WTC11 (cell line): ENCODE measurements around the gene P2RX4. TPM values are rescaled to one million over a fixed set of nuclear protein-coding genes. Genes with fewer than 3 reads are reported as not detected.

Source experiments
- ATAC-seq: fragments of 200-7000 bp; cut with Tn5 transposase; 2 replicates; pipeline ENCODE4 v1.10.0; 2021; ENCODE audit warnings: mild to moderate bottlenecking, moderate library complexity
- CTCF ChIA-PET: fragments of 300-600 bp; sonication (Branson Sonifier 250); formaldehyde crosslinking; loops from one replicate; lab custom pipeline; 2021; ENCODE audit warnings: antibody characterized with exemption; lab: Charles Lee
- POLR2A ChIA-PET: fragments of 350-600 bp; sonication (Branson Sonifier 250); formaldehyde crosslinking; loops from one replicate; lab custom pipeline; 2021; ENCODE audit warnings: antibody characterized with exemption; lab: Charles Lee
- DNase-seq: peaks from one replicate; pipeline ENCODE4 v3.0.0; 2021; ENCODE audit warnings: low spot score
- H3K27ac Mint-ChIP-seq: 2 replicates; pipeline ENCODE4 v1.8.0; 2021; ENCODE audit warnings: mixed read lengths
- H3K27me3 Mint-ChIP-seq: 2 replicates; pipeline ENCODE4 v1.8.0; 2021; ENCODE audit warnings: low read depth, mild to moderate bottlenecking, moderate library complexity, mixed read lengths
- H3K36me3 Mint-ChIP-seq: 2 replicates; pipeline ENCODE4 v1.8.0; 2021; ENCODE audit warnings: mixed read lengths
- H3K4me1 Mint-ChIP-seq: 2 replicates; pipeline ENCODE4 v1.8.0; 2022; ENCODE audit warnings: mixed read lengths
- H3K4me3 Mint-ChIP-seq: 2 replicates; pipeline ENCODE4 v1.8.0; 2021; ENCODE audit warnings: mild to moderate bottlenecking, moderate library complexity, mixed read lengths
- H3K9me3 Mint-ChIP-seq: 2 replicates; pipeline ENCODE4 v1.8.0; 2021; ENCODE audit warnings: mixed read lengths
- CREM ChIP-seq: sonication (generic); formaldehyde crosslinking; IDR thresholded peaks from 2 replicates; pipeline ENCODE4 v1.8.1; 2022; ENCODE audit warnings: mild to moderate bottlenecking, missing genetic modification reagents, moderate library complexity
- FOXK1 ChIP-seq: sonication (generic); formaldehyde crosslinking; IDR thresholded peaks from 2 replicates; pipeline ENCODE4 v1.8.0; 2022; ENCODE audit warnings: mild to moderate bottlenecking, moderate library complexity, missing genetic modification reagents
- GABPB1 ChIP-seq: sonication (generic); formaldehyde crosslinking; IDR thresholded peaks from 2 replicates; pipeline ENCODE4 v1.8.1; 2023; ENCODE audit warnings: mild to moderate bottlenecking, missing genetic modification reagents
- HMGA2 ChIP-seq: fragments of 250-450 bp; sonication (Bioruptor Pico); IDR thresholded peaks from 2 replicates; pipeline ENCODE4 v1.4.0; 2021; ENCODE audit warnings: mild to moderate bottlenecking, moderate library complexity
- KAT7 ChIP-seq: sonication (generic); formaldehyde crosslinking; IDR thresholded peaks from 2 replicates; pipeline ENCODE4 v1.8.1; 2023; ENCODE audit warnings: missing genetic modification reagents, mild to moderate bottlenecking, borderline replicate concordance
- MXD4 ChIP-seq: fragments of 250-450 bp; sonication (Bioruptor Pico); IDR thresholded peaks from 2 replicates; pipeline ENCODE4 v1.8.0; 2021; ENCODE audit warnings: mild to moderate bottlenecking, moderate library complexity, borderline replicate concordance
- ZNF396 ChIP-seq: fragments of 250-450 bp; sonication (Bioruptor Pico); IDR thresholded peaks from 2 replicates; pipeline ENCODE4 v1.8.0; 2021; ENCODE audit warnings: mild to moderate bottlenecking, moderate library complexity, borderline replicate concordance
- ZNF416 ChIP-seq: fragments of 250-450 bp; sonication (Bioruptor Pico); IDR thresholded peaks from 2 replicates; pipeline ENCODE4 v1.9.0; 2021; ENCODE audit warnings: mild to moderate bottlenecking, inconsistent platforms
- total RNA-seq: library from RNA; stranded (reverse); gene quantifications from 3 replicates; pipeline ENCODE4 v1.2.3, GENCODE V29; 2021
- TF ChIP-seq, protein P1 (sequence below): sonication (generic); formaldehyde crosslinking; IDR thresholded peaks from 2 replicates; pipeline ENCODE4 v1.8.1; 2022; ENCODE audit warnings: mild to moderate bottlenecking, moderate library complexity, missing genetic modification reagents
- TF ChIP-seq, protein P2 (sequence below): sonication (generic); formaldehyde crosslinking; IDR thresholded peaks from 2 replicates; pipeline ENCODE4 v1.8.0; 2022; ENCODE audit warnings: missing genetic modification reagents
- TF ChIP-seq, protein P3 (sequence below): sonication (generic); formaldehyde crosslinking; IDR thresholded peaks from 2 replicates; pipeline ENCODE4 v1.8.1; 2022; ENCODE audit warnings: low read depth, mild to moderate bottlenecking, moderate library complexity, missing genetic modification reagents, borderline replicate concordance
- TF ChIP-seq, protein P4 (sequence below): sonication (generic); formaldehyde crosslinking; IDR thresholded peaks from 2 replicates; pipeline ENCODE4 v1.8.1; 2023; ENCODE audit warnings: mild to moderate bottlenecking, moderate library complexity, missing genetic modification reagents
- TF ChIP-seq, protein P5 (sequence below): sonication (generic); formaldehyde crosslinking; IDR thresholded peaks from 2 replicates; pipeline ENCODE4 v1.8.0; 2023; ENCODE audit warnings: mild to moderate bottlenecking, missing genetic modification reagents
- TF ChIP-seq, protein P6 (sequence below): sonication (generic); formaldehyde crosslinking; IDR thresholded peaks from 2 replicates; pipeline ENCODE4 v1.8.1; 2023; ENCODE audit warnings: mild to moderate bottlenecking, missing genetic modification reagents, moderate library complexity

The P2RX4 gene
- total RNA-seq, 1 experiment from 2014 or later = 13.9 TPM

DNA sequence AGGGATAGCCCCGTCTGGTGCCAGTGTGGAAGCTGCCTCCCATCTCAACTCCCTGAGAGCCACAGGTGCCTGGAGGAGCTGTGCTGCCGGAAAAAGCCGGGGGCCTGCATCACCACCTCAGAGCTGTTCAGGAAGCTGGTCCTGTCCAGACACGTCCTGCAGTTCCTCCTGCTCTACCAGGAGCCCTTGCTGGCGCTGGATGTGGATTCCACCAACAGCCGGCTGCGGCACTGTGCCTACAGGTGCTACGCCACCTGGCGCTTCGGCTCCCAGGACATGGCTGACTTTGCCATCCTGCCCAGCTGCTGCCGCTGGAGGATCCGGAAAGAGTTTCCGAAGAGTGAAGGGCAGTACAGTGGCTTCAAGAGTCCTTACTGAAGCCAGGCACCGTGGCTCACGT, 25.5 kb upstream of the P2RX4 start:
- POLR2A ChIA-PET = no interaction called here
- H3K4me3 Mint-ChIP-seq = no peak overlapping the region
- peak; percentile 81 for ATAC-seq
- peaks cover 4% of the 10 kb centered on the region; the same call in 1 of the 2 replicates for H3K9me3 Mint-ChIP-seq
- no peaks in the 10 kb centered on the region for H3K27me3 Mint-ChIP-seq
- no peak for TF ChIP-seq GABPB1 (CRISPR knock-in tag)
- no peak for TF ChIP-seq FOXK1 (CRISPR knock-in tag)
- TF ChIP-seq, protein P1, sequence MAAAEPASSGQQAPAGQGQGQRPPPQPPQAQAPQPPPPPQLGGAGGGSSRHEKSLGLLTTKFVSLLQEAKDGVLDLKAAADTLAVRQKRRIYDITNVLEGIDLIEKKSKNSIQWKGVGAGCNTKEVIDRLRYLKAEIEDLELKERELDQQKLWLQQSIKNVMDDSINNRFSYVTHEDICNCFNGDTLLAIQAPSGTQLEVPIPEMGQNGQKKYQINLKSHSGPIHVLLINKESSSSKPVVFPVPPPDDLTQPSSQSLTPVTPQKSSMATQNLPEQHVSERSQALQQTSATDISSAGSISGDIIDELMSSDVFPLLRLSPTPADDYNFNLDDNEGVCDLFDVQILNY (CRISPR knock-in tag) = no peak
- TF ChIP-seq MXD4 (CRISPR knock-in tag) = no peak
- TF ChIP-seq ZNF416 (CRISPR knock-in tag) = no peak
- TF ChIP-seq ZNF396 (CRISPR knock-in tag) = no peak
- TF ChIP-seq, protein P2, sequence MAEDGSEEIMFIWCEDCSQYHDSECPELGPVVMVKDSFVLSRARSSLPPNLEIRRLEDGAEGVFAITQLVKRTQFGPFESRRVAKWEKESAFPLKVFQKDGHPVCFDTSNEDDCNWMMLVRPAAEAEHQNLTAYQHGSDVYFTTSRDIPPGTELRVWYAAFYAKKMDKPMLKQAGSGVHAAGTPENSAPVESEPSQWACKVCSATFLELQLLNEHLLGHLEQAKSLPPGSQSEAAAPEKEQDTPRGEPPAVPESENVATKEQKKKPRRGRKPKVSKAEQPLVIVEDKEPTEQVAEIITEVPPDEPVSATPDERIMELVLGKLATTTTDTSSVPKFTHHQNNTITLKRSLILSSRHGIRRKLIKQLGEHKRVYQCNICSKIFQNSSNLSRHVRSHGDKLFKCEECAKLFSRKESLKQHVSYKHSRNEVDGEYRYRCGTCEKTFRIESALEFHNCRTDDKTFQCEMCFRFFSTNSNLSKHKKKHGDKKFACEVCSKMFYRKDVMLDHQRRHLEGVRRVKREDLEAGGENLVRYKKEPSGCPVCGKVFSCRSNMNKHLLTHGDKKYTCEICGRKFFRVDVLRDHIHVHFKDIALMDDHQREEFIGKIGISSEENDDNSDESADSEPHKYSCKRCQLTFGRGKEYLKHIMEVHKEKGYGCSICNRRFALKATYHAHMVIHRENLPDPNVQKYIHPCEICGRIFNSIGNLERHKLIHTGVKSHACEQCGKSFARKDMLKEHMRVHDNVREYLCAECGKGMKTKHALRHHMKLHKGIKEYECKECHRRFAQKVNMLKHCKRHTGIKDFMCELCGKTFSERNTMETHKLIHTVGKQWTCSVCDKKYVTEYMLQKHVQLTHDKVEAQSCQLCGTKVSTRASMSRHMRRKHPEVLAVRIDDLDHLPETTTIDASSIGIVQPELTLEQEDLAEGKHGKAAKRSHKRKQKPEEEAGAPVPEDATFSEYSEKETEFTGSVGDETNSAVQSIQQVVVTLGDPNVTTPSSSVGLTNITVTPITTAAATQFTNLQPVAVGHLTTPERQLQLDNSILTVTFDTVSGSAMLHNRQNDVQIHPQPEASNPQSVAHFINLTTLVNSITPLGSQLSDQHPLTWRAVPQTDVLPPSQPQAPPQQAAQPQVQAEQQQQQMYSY = no peak
- TF ChIP-seq, protein P3, sequence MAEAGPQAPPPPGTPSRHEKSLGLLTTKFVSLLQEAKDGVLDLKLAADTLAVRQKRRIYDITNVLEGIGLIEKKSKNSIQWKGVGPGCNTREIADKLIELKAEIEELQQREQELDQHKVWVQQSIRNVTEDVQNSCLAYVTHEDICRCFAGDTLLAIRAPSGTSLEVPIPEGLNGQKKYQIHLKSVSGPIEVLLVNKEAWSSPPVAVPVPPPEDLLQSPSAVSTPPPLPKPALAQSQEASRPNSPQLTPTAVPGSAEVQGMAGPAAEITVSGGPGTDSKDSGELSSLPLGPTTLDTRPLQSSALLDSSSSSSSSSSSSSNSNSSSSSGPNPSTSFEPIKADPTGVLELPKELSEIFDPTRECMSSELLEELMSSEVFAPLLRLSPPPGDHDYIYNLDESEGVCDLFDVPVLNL (CRISPR knock-in tag) = no peak
- TF ChIP-seq, protein P4, sequence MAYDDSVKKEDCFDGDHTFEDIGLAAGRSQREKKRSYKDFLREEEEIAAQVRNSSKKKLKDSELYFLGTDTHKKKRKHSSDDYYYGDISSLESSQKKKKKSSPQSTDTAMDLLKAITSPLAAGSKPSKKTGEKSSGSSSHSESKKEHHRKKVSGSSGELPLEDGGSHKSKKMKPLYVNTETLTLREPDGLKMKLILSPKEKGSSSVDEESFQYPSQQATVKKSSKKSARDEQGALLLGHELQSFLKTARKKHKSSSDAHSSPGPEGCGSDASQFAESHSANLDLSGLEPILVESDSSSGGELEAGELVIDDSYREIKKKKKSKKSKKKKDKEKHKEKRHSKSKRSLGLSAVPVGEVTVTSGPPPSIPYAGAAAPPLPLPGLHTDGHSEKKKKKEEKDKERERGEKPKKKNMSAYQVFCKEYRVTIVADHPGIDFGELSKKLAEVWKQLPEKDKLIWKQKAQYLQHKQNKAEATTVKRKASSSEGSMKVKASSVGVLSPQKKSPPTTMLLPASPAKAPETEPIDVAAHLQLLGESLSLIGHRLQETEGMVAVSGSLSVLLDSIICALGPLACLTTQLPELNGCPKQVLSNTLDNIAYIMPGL (CRISPR knock-in tag) = no peak
- no peak for TF ChIP-seq HMGA2 (CRISPR knock-in tag)
- CTCF ChIA-PET = no interaction called here
- 0 out of 2 replicates have a peak, but pooled peaks cover 4% of the 10 kb centered on the region for H3K4me1 Mint-ChIP-seq
- no peak overlapping the region for H3K27ac Mint-ChIP-seq
- H3K36me3 Mint-ChIP-seq = 0 out of 2 replicates have a peak, but pooled peaks cover 3% of the 10 kb centered on the region
- DNase-seq = peak; percentile 27

DNA sequence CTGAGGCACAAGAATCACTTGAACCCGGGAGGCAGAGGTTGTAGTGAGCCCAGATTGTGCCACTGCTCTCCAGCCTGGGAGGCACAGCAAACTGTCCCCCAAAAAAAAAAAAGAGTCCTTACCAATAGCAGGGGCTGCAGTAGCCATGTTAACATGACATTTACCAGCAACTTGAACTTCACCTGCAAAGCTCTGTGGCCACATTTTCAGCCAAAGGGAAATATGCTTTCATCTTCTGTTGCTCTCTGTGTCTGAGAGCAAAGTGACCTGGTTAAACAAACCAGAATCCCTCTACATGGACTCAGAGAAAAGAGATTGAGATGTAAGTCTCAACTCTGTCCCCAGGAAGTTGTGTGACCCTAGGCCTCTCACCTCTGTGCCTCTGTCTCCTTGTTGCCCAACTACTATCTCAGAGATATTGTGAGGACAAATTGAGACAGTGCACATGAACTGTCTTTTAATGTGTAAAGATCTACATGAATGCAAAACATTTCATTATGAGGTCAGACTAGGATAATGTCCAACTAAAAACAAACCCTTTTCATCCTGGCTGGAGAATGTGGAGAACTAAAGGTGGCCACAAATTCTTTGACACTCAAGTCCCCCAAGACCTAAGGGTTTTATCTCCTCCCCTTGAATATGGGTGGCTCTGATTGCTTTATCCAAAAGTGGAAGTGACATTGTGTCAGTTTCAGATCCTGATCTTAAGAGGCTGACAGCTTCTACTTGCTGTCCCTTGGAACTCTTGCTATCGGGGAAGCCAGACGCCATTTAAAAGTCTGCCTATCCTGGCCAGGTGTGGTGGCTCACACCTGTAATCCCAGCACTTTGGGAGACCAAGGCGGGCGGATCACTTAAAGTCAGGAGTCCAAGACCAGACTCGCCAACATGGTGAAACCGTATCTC, 24.7 kb upstream of the P2RX4 start:
- no peak for TF ChIP-seq KAT7 (CRISPR knock-in tag)
- TF ChIP-seq, protein P5, sequence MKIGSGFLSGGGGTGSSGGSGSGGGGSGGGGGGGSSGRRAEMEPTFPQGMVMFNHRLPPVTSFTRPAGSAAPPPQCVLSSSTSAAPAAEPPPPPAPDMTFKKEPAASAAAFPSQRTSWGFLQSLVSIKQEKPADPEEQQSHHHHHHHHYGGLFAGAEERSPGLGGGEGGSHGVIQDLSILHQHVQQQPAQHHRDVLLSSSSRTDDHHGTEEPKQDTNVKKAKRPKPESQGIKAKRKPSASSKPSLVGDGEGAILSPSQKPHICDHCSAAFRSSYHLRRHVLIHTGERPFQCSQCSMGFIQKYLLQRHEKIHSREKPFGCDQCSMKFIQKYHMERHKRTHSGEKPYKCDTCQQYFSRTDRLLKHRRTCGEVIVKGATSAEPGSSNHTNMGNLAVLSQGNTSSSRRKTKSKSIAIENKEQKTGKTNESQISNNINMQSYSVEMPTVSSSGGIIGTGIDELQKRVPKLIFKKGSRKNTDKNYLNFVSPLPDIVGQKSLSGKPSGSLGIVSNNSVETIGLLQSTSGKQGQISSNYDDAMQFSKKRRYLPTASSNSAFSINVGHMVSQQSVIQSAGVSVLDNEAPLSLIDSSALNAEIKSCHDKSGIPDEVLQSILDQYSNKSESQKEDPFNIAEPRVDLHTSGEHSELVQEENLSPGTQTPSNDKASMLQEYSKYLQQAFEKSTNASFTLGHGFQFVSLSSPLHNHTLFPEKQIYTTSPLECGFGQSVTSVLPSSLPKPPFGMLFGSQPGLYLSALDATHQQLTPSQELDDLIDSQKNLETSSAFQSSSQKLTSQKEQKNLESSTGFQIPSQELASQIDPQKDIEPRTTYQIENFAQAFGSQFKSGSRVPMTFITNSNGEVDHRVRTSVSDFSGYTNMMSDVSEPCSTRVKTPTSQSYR (CRISPR knock-in tag) = no peak
- TF ChIP-seq, protein P6, sequence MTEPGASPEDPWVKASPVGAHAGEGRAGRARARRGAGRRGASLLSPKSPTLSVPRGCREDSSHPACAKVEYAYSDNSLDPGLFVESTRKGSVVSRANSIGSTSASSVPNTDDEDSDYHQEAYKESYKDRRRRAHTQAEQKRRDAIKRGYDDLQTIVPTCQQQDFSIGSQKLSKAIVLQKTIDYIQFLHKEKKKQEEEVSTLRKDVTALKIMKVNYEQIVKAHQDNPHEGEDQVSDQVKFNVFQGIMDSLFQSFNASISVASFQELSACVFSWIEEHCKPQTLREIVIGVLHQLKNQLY (CRISPR knock-in tag) = no peak
- no peak for TF ChIP-seq CREM
- TF ChIP-seq, all 79 proteins: peak for 0
- ATAC-seq = no peak
- POLR2A ChIA-PET = no interaction called here

More for the DNA sequence above, 24.7 kb upstream of the P2RX4 start:
- H3K27me3 Mint-ChIP-seq = no peaks in the 10 kb centered on the region
- DNase-seq = no peak
- CTCF ChIA-PET = no interaction called here
- H3K27ac Mint-ChIP-seq = no peak overlapping the region
- H3K36me3 Mint-ChIP-seq = 0 out of 2 replicates have a peak, but pooled peaks cover 3% of the 10 kb centered on the region
- H3K4me1 Mint-ChIP-seq = 0 out of 2 replicates have a peak, but pooled peaks cover 4% of the 10 kb centered on the region
- no peak overlapping the region for H3K4me3 Mint-ChIP-seq
- peaks cover 4% of the 10 kb centered on the region; the same call in 1 of the 2 replicates for H3K9me3 Mint-ChIP-seq
